GM21723 (cell line): Measurements from ENCODE around the gene MYT1.
"Not testable (repeated sequence)": the region's sequence is repeated elsewhere in the genome, so short reads cannot be mapped to it uniquely, and the experiment has no call there.

Experiments
- ATAC-seq: cut with Tn5 transposase; IDR thresholded peaks from one replicate; pipeline ENCODE4 v1.9.1; 2021; ENCODE audit warnings: mild to moderate bottlenecking, moderate library complexity; ENCODE audit not compliant: unreplicated experiment

Gene MYT1

GRCh38 chr20:64260239-64260638 is 96.0 kb downstream of the MYT1 start:
- no peak for ATAC-seq

- ATAC-seq, result no peak
These were observed 96.9 kb downstream of the MYT1 start for GRCh38 chr20:64261138-64261537.

DNA sequence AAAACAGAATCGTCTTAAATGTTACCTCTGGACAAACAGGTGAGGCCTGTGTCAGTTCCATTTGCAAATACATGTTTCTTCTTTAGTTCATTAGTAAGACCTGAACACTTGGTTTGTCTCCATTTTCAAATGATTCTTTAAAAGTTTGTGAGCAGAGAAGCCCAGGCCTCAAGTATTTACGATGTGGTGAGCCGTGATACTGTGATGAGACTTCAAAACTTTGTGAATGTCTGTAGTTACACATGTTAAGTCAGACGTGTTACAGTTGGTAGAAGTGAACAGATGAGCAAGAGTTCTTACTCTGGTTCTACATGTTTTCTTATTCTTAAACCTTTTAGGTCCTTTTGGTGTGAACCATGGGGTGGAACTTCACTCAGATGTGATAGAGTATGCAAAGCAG is 99.8 kb downstream of the MYT1 start:
- no peak for ATAC-seq

DNA sequence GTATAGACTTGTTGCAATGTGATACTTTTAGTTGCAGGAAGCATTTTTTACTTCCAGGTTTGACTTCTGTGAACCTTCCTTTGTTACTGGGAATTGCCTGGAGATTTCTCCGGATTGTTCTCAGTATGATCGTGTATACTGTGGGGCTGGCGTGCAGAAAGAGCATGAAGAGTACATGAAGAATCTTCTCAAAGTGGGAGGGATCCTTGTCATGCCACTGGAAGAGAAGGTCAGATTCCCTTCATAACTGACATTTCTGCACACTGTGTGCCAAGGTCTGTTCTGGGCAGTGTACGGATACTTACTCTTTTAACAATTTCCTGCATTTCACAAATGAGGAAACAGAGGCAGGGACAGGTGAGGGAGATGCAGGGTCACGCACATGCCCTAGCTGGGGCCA is 100.9 kb downstream of the MYT1 start:
- ATAC-seq, result no peak

- no peak for ATAC-seq
These were observed 102.7 kb downstream of the MYT1 start for GRCh38 chr20:64266988-64267387.

DNA sequence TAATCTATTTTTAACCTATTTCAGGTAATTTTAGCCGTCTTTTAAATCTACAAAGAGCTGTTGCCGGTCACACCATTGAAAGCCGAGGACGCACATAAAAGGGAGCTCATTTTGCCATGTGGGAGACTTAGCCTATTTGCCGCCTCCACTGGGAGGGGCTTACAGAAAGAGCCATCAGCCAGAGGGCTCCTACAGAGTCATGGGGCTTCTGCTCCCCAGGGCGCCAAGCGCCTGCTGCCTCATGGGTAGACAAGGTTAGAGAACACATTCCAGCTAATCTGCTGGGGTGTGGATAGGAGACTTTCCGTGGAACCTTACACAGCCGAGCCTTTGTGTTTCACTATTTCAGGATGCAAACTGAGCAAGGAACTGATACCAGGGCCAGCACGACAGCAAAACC is 103.9 kb downstream of the MYT1 start:
- no peak for ATAC-seq

GRCh38 chr20:64269604-64270411 is 105.6 kb downstream of the MYT1 start:
- no peak for ATAC-seq

DNA sequence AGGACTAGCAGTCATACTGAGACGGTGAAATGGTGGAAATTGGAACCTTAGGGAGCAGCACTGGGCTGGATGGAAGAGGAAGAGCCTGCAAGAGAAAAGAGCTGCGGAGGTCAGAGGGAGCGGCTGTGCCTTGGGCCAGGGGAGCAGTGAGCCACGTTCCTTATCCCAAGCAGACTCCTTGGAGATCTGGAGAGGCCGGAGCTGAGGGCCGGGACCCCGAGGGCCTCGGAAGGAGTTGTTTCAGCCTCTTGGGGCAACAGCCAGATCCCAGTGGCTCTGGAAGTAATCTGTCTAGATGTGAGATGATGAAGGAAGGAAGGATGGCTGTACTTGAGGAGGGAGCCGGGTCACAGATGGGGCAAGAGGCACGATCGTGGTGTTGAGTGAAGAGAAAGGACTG is 107.4 kb downstream of the MYT1 start:
- ATAC-seq, result no peak

GRCh38 chr20:64273109-64273508 is 108.9 kb downstream of the MYT1 start:
- ATAC-seq, result no peak

DNA sequence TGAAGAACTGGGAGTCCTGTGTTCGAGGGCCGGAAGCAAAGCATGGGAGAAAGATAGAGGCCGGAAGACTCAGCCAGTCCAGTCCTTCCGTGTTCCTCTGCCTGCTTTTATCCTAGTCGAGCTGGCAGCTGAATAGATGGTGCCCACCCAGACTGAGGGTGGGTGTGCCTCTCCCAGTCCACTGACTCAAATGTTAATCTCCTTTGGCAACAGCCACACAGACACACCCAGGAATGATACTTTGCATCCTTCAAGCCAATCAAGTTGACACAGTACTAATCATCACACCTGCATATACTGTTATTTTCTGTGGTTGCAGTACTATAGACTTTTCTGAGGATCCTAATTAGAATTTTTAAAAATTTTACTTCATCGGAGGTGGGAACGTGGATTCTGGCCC is 112.6 kb downstream of the MYT1 start:
- ATAC-seq, result no peak

DNA sequence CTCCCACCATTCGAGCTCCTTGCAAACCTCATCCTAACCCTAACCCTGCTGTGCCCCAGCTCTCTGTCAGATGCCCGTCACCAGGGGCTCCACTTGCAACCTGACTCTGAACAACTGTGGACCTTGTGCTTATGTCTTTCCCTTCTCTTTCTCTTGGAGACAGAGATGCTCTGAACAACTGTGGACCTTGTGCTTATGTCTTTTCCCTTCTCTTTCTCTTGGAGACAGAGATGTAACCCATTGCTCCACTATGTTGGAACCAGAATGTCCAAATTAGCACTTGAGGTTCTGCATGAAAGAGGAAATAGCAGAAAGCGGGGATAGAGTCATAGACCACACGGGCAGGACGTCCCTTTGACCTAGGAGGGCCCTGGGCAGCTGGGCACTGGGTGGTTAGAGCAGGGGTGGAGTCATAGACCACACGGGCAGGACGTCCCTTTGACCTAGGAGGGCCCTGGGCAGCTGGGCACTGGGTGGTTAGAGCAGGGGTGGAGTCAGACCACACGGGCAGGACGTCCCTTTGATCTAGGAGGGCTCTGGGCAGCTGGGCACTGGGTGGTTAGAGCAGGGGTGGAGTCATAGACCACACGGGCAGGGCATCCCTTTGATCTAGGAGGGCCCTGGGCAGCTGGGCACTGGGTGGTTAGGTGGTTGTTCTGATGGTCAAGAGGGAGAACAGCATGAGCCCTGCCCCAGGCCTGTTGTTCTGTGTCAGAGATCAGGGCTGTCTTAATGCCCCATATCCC is 113.5 kb downstream of the MYT1 start:
- ATAC-seq, result no peak

DNA sequence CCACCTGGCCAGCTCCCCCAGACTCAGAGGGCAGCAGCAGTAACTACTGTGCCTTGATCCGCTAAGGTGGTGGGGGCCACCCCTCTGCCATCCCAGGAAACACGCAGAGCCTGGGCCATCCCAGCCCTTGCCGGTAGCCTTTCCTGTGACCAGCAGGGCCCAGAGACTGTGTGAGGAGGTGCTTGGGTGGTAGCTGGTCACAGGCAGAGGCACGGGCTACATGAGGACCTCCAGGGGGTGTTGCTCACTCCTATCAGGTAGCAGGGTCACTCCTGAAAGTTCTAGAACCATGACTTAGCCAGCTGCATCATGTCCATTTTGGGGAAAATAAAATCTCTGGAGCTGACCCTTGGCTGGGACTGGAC is 114.0 kb downstream of the MYT1 start:
- no peak for ATAC-seq

GRCh38 chr20:64279826-64280459 is 115.7 kb downstream of the MYT1 start:
- no peak for ATAC-seq

DNA sequence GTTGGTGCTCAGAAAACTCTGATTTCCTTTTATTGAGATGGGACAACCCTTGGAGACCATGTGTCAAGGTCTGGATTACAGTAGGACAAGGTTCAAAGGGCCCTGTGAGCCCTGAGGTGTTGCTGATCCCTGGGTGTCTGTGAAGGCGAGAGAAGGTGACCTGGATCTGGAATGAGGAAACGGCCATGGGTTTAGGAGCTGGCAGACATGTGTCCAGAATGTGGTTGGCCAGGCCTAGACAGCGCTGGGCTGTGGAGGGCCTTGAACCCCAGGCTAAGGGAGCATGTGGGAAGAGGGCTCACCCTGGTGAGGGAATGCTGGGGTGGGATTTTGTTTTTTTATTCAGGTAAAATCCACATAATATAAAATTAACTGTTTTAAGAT is 116.2 kb downstream of the MYT1 start:
- ATAC-seq, result no peak

- ATAC-seq, result no peak
These were observed 119.4 kb downstream of the MYT1 start for GRCh38 chr20:64283646-64284045.

- peak; percentile 93 for ATAC-seq
These were observed 121.6 kb downstream of the MYT1 start for GRCh38 chr20:64285579-64286446.

GRCh38 chr20:64286447-64287263 is 122.4 kb downstream of the MYT1 start:
- ATAC-seq, result not testable (repeated sequence)

DNA sequence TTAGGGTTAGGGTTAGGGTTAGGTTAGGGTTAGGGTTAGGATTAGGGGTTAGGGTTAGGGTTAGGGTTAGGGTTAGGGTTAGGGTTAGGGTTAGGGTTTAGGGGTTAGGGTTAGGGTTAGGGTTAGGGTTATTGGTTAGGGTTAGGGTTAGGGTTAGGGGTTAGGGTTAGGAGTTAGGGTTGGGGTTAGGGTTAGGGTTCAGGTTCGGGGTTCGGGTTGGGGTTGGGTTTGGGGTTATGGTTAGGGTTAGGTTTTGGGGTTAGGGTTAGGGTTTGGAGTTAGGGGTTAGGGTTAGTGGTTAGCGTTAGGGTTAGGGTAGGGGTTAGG is 123.0 kb downstream of the MYT1 start:
- ATAC-seq, result not testable (repeated sequence)
